Measurements from ENCODE around the gene OR5H1.
"Not testable (repeated sequence)": the region's sequence is repeated elsewhere in the genome, so short reads cannot be mapped to it uniquely, and the experiment has no call there.

Gene OR5H1

GRCh38 chr3:98130421-98130820 is at the start of gene OR5H1:
Gene OR5H1, plus strand, starts transcription at chr3:98130721. Its CDS starts 1,977 bp downstream, at chr3:98132698.
- Histone ChIP-seq H3K9me3 (ENCODE audit: control insufficient read depth, insufficient read depth, low read length) (no peaks in the 10 kb centered on the region), H3K27me3 (ENCODE audit: control insufficient read depth, insufficient read depth, low read length) (no peaks in the 10 kb centered on the region), H3K4me1 (ENCODE audit: control insufficient read depth, insufficient read depth, low read length) (no peaks in the 10 kb centered on the region), H3K4me3 (ENCODE audit: low read depth, low read length) (no peak within 1 kb of the TSS), H3K9ac (ENCODE audit: low read depth, low read length) (no peak within 1 kb of the TSS), H3K36me3 (ENCODE audit: control insufficient read depth, insufficient read depth, low read length) (no peaks in the 10 kb centered on the region)

- Histone ChIP-seq H3K4me3 (ENCODE audit: low read depth, low read length) (no peak within 1 kb of the TSS), H3K27me3 (ENCODE audit: control insufficient read depth, insufficient read depth, low read length) (no peaks in the 10 kb centered on the region), H3K36me3 (ENCODE audit: control insufficient read depth, insufficient read depth, low read length) (no peaks in the 10 kb centered on the region)
These were observed 43.6 kb upstream of the OR5H1 start, which contains the start of gene OR5AC2 for GRCh38 chr3:98086873-98087272. Gene OR5AC2, plus strand, starts transcription at chr3:98087173. Its CDS starts 0 bp downstream, at chr3:98087173.

GRCh38 chr3:98095882-98096281 is 34.6 kb upstream of the OR5H1 start:
- no peaks in the 10 kb centered on the region for H3K9me3 ChIP-seq (ENCODE audit: control insufficient read depth, insufficient read depth, low read length)

More at GRCh38 chr3:98086873-98087272, 43.6 kb upstream of the OR5H1 start, which contains the start of gene OR5AC2:
- Histone ChIP-seq H3K4me1 (ENCODE audit: control insufficient read depth, insufficient read depth, low read length) (no peaks in the 10 kb centered on the region), H3K9ac (ENCODE audit: low read depth, low read length) (no peak within 1 kb of the TSS), H3K9me3 (ENCODE audit: control insufficient read depth, insufficient read depth, low read length) (no peaks in the 10 kb centered on the region)

GRCh38 chr3:98099848-98100247 is 30.7 kb upstream of the OR5H1 start:
- Histone ChIP-seq H3K4me3 (ENCODE audit: low read depth, low read length) (no peak overlapping the region), H3K4me1 (ENCODE audit: control insufficient read depth, insufficient read depth, low read length) (no peaks in the 10 kb centered on the region), H3K27me3 (ENCODE audit: control insufficient read depth, insufficient read depth, low read length) (no peaks in the 10 kb centered on the region)

More at GRCh38 chr3:98095882-98096281, 34.6 kb upstream of the OR5H1 start:
- Histone ChIP-seq H3K9ac (ENCODE audit: low read depth, low read length) (no peak overlapping the region), H3K4me1 (ENCODE audit: control insufficient read depth, insufficient read depth, low read length) (no peaks in the 10 kb centered on the region), H3K27me3 (ENCODE audit: control insufficient read depth, insufficient read depth, low read length) (no peaks in the 10 kb centered on the region), H3K36me3 (ENCODE audit: control insufficient read depth, insufficient read depth, low read length) (no peaks in the 10 kb centered on the region), H3K4me3 (ENCODE audit: low read depth, low read length) (no peak overlapping the region)

GRCh38 chr3:98108162-98108561 is 22.4 kb upstream of the OR5H1 start:
- H3K9me3 ChIP-seq (ENCODE audit: control insufficient read depth, insufficient read depth, low read length): no peaks in the 10 kb centered on the region
- no peak overlapping the region for H3K4me3 ChIP-seq (ENCODE audit: low read depth, low read length)
- H3K27me3 ChIP-seq (ENCODE audit: control insufficient read depth, insufficient read depth, low read length): no peaks in the 10 kb centered on the region
- no peak overlapping the region for H3K9ac ChIP-seq (ENCODE audit: low read depth, low read length)
- H3K36me3 ChIP-seq (ENCODE audit: control insufficient read depth, insufficient read depth, low read length): no peaks in the 10 kb centered on the region
- no peaks in the 10 kb centered on the region for H3K4me1 ChIP-seq (ENCODE audit: control insufficient read depth, insufficient read depth, low read length)

More at GRCh38 chr3:98099848-98100247, 30.7 kb upstream of the OR5H1 start:
- H3K9ac ChIP-seq (ENCODE audit: low read depth, low read length): no peak overlapping the region
- no peaks in the 10 kb centered on the region for H3K9me3 ChIP-seq (ENCODE audit: control insufficient read depth, insufficient read depth, low read length)
- H3K36me3 ChIP-seq (ENCODE audit: control insufficient read depth, insufficient read depth, low read length): no peaks in the 10 kb centered on the region

GRCh38 chr3:98109807-98110549 is 20.5 kb upstream of the OR5H1 start:
- no peak overlapping the region for H3K4me3 ChIP-seq (ENCODE audit: low read depth, low read length)
- no peaks in the 10 kb centered on the region for H3K36me3 ChIP-seq (ENCODE audit: control insufficient read depth, insufficient read depth, low read length)
- H3K9ac ChIP-seq (ENCODE audit: low read depth, low read length): no peak overlapping the region
- no peaks in the 10 kb centered on the region for H3K27me3 ChIP-seq (ENCODE audit: control insufficient read depth, insufficient read depth, low read length)
- H3K4me1 ChIP-seq (ENCODE audit: control insufficient read depth, insufficient read depth, low read length): no peaks in the 10 kb centered on the region
- H3K9me3 ChIP-seq (ENCODE audit: control insufficient read depth, insufficient read depth, low read length): no peaks in the 10 kb centered on the region

- Histone ChIP-seq H3K9ac (ENCODE audit: low read depth, low read length) (no peak overlapping the region), H3K4me3 (ENCODE audit: low read depth, low read length) (no peak overlapping the region), H3K9me3 (ENCODE audit: control insufficient read depth, insufficient read depth, low read length) (no peaks in the 10 kb centered on the region), H3K36me3 (ENCODE audit: control insufficient read depth, insufficient read depth, low read length) (no peaks in the 10 kb centered on the region), H3K4me1 (ENCODE audit: control insufficient read depth, insufficient read depth, low read length) (no peaks in the 10 kb centered on the region), H3K27me3 (ENCODE audit: control insufficient read depth, insufficient read depth, low read length) (no peaks in the 10 kb centered on the region)
These were observed 20.0 kb upstream of the OR5H1 start for GRCh38 chr3:98110550-98110908.

GRCh38 chr3:98114264-98114663 is 16.3 kb upstream of the OR5H1 start:
- Histone ChIP-seq H3K36me3 (ENCODE audit: control insufficient read depth, insufficient read depth, low read length) (no peaks in the 10 kb centered on the region), H3K27me3 (ENCODE audit: control insufficient read depth, insufficient read depth, low read length) (no peaks in the 10 kb centered on the region), H3K9me3 (ENCODE audit: control insufficient read depth, insufficient read depth, low read length) (no peaks in the 10 kb centered on the region), H3K4me1 (ENCODE audit: control insufficient read depth, insufficient read depth, low read length) (no peaks in the 10 kb centered on the region), H3K4me3 (ENCODE audit: low read depth, low read length) (no peak overlapping the region), H3K9ac (ENCODE audit: low read depth, low read length) (no peak overlapping the region)

GRCh38 chr3:98115717-98116116 is 14.8 kb upstream of the OR5H1 start:
- Histone ChIP-seq H3K9me3 (ENCODE audit: control insufficient read depth, insufficient read depth, low read length) (no peaks in the 10 kb centered on the region), H3K9ac (ENCODE audit: low read depth, low read length) (no peak overlapping the region), H3K4me1 (ENCODE audit: control insufficient read depth, insufficient read depth, low read length) (no peaks in the 10 kb centered on the region), H3K4me3 (ENCODE audit: low read depth, low read length) (no peak overlapping the region), H3K27me3 (ENCODE audit: control insufficient read depth, insufficient read depth, low read length) (no peaks in the 10 kb centered on the region), H3K36me3 (ENCODE audit: control insufficient read depth, insufficient read depth, low read length) (no peaks in the 10 kb centered on the region)

- Histone ChIP-seq H3K36me3 (ENCODE audit: control insufficient read depth, insufficient read depth, low read length) (no peaks in the 10 kb centered on the region), H3K27me3 (ENCODE audit: control insufficient read depth, insufficient read depth, low read length) (no peaks in the 10 kb centered on the region)
These were observed 6.1 kb downstream of the OR5H1 start for GRCh38 chr3:98136631-98137030.

GRCh38 chr3:98137826-98138557 is 7.5 kb downstream of the OR5H1 start:
- H3K9me3 ChIP-seq (ENCODE audit: control insufficient read depth, insufficient read depth, low read length); H3K36me3 ChIP-seq (ENCODE audit: control insufficient read depth, insufficient read depth, low read length); H3K4me3 ChIP-seq (ENCODE audit: low read depth, low read length); H3K9ac ChIP-seq (ENCODE audit: low read depth, low read length); H3K4me1 ChIP-seq (ENCODE audit: control insufficient read depth, insufficient read depth, low read length); H3K27me3 ChIP-seq (ENCODE audit: control insufficient read depth, insufficient read depth, low read length): not testable (repeated sequence)

More at GRCh38 chr3:98136631-98137030, 6.1 kb downstream of the OR5H1 start:
- peaks cover 3% of the 10 kb centered on the region for H3K4me1 ChIP-seq (ENCODE audit: control insufficient read depth, insufficient read depth, low read length)
- H3K4me3 ChIP-seq (ENCODE audit: low read depth, low read length): no peak overlapping the region
- H3K9me3 ChIP-seq (ENCODE audit: control insufficient read depth, insufficient read depth, low read length): no peaks in the 10 kb centered on the region
- no peak overlapping the region for H3K9ac ChIP-seq (ENCODE audit: low read depth, low read length)

GRCh38 chr3:98140531-98140930 is 10.0 kb downstream of the OR5H1 start:
- H3K27me3 ChIP-seq (ENCODE audit: control insufficient read depth, insufficient read depth, low read length): no peaks in the 10 kb centered on the region
- H3K4me1 ChIP-seq (ENCODE audit: control insufficient read depth, insufficient read depth, low read length): peaks cover 3% of the 10 kb centered on the region
- no peaks in the 10 kb centered on the region for H3K36me3 ChIP-seq (ENCODE audit: control insufficient read depth, insufficient read depth, low read length)
- H3K4me3 ChIP-seq (ENCODE audit: low read depth, low read length): no peak overlapping the region
- no peak overlapping the region for H3K9ac ChIP-seq (ENCODE audit: low read depth, low read length)
- no peaks in the 10 kb centered on the region for H3K9me3 ChIP-seq (ENCODE audit: control insufficient read depth, insufficient read depth, low read length)

All from iPS-15b (cell line).